NCI-H1105 treated with DMSO at 0.1 percent for 48 hours (cell line): ENCODE results near the gene AFAP1L2.

Experiments
- DNase-seq: peaks from one replicate; lab custom pipeline; 2025; lab: John Stamatoyannopoulos, UW

AFAP1L2 gene

DNA sequence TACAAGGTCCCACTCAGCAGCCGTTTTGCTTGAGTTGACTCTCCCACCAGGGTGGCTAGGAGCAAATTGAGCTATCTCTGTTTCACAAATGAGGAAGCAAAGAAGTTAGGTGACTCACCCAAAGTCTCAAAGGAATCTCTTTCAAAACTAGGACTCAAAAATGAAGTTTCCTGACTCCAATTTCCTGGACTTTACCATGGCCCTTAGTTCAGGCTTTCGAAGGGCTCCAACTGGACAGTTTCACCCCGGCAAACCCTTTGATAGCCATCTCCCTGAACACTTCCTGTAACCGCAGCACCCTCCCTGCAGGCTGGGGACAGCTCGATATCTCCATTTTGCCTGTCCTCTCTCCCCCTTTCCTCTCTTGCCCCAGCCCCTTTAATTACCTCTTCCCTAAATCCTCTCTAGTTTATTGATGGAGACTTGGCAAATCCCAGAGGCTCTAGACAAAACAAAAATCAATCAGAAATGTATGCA lies 4.7 kb upstream of the AFAP1L2 start:
- no peak for DNase-seq

DNA sequence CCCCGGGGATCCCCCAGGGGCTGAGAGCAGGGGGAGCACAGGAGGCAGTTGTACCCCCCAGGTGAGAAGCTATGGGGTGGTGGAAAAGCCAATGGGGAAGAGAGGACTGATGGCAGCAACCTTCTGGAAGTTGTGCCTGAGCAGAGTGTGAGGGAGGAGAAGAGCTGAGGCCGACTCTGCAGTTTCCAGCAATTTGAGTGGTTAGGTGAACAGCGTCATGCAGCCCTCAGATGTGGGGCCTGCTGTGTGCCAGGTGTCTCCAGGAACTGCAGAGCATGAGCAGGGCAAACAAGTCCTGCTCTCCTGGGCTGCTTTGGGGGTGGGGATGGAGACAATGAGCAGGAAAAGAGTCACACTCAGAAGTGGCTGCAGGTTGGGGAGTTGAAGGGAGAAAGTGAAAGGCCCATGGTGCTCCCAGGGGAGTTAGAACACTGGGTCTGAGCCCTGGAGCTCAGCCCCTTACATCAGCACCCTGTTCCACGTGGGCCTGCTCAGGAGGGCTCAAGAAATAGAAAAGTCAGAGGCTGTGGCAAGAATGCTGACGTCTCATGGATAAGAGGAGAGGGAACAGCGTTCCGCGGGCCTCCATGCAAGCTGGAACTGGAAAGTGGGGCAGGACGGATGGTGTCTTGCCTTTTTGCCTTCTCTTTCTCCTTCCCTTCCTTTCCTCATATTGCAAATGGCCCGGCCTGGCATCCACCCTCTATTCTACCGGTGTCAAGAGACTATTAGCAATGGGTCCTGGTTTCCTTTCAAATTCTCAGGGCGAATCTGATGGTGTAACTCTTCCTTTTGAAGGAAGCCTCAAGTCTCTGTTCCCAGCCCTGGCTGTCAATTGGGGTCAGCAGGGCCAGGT lies 4.0 kb upstream of the AFAP1L2 start:
- DNase-seq = no peak

DNA sequence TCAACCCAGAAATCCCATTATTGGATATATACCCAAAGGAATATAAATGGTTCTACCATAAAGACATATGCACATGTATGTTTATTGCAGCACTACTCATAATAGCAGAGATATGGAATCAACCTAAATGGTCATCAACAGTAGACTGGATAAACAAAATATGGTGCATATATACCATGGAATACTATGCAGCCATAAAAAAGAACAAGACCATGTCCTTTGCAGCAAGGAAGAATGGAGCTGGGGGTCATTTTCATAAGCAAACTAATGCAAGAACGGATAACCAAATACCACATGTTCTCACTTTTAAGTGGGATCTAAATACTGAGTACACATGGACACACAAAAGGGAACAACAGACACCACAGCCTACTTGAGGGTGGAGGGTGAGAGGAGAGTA lies 2.2 kb upstream of the AFAP1L2 start:
- no peak for DNase-seq

DNA sequence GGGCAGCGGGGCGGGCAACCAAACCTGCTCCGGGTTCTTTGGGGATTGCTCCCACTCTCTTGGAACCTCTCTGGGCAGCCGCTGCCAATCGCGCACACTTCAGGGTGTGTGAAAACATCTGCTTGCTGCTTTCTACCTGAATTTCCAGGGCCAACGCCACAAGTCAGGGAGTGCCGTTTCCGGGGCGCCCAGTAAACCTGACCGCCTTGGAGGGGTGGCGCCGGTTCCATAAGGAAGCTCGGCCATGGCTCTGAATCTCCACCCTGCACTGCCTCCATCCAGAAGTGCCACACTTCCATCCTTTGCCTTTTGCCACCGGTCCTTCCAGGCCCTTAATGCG lies 679 bp upstream of the AFAP1L2 start:
- DNase-seq = no peak

DNA sequence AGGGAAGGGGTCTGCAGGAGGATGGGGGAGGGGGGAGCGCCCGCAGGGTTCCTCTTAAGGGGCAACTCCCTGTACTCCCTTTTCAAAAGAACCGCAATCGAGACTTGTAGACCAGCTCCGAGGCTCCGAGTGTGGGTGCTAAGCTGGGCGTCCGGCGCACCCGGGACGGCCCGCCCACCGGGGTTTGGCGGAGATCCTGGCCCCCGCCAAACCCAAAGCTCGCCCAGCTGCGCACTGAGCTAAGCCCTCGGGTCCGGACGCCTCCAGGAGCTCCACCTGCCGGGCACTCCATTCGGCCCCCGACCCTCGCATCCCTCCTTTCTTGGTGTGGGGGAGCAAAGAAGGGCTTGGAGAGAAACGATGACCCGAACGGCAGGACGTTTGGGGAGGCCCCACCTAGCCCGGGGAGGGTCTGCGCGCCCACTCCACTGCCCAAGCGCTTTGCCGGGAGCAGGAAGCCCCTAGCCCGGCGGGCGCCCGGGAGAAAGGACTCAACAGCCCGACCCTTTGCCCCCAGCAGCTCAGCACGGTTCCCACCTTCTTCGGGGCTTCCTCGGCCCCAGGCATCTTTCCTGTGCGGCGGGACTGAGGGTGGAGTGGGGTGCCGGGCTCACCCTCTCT lies 651 bp downstream of the AFAP1L2 start:
- no peak for DNase-seq

DNA sequence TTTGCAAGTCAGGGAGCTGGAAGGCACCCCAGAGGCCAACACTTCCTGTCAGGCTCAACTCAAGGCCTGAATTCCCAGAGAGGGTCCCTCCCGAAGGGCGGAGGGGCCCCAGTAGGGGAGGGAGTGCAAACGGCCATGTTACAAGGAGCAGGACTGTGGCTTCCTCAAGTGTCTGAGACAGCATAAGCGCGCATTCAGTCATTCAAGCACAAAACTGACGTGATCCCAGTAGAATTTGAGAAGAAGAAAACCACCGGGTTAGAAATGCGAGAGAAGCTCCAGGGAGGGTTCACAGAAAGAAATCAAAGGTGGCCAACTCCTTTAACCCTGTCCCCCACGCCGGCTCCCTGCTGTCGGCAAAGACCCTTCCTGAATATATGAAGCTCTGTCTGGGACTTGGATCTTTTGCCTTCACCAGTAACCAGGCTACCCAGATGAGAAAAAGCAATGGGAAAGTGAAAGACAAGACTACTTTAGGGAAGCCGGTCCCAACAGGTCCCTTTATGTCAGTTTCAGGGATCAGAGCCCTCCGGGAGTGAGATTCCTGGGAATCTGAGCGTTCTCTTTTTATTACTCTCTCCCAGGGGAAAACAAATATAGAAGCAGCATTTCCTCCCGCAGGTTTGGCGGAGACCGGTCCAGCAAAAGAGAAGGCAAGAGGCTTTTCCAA lies 1.3 kb downstream of the AFAP1L2 start:
- DNase-seq = no peak

DNA sequence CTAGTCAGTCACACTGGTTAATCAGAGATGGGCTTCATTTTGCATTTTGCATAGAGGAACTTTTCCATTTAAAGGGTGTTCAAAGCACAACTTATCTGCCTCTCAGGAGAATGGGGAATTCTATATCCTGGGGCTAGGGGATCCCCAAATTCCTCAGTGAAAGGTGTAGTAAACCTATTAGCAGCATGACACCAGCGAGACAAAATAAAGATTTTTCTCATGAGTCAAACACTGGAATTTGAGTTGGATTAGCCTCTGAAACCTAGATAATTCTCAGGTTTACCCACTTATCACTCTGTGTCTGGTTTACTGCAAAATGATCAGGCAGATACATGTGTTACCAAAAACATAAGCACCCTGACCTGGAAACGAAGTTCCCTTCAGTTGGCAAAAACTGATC lies 2.1 kb downstream of the AFAP1L2 start:
- no peak for DNase-seq

DNA sequence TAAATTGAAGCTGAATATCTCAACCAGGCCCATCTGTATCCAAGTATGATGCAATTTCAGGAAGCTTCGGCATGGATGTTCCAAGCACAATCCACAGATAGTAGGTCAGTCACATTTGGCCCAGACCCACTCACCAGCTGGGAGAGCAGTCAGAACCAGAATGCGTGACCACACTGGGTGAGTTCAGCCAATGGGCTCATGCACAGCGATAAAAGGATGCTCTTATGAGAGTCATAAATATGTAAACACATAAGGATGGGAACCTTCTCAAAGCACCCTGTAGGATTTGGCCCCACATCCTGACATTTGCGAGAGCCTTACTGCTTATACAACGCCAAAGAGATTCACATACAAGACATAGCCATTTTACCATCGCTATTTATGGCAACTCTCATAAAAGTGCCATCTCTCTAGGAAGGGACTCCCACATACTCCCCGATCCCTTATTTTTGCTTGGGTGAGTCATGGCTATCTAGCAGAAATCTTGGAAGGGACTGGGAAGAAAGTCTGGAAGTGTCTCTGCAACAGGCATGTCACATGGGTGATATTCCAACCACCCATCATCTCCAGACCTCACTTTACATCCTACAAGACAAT lies 3.0 kb downstream of the AFAP1L2 start:
- DNase-seq = no peak

DNA sequence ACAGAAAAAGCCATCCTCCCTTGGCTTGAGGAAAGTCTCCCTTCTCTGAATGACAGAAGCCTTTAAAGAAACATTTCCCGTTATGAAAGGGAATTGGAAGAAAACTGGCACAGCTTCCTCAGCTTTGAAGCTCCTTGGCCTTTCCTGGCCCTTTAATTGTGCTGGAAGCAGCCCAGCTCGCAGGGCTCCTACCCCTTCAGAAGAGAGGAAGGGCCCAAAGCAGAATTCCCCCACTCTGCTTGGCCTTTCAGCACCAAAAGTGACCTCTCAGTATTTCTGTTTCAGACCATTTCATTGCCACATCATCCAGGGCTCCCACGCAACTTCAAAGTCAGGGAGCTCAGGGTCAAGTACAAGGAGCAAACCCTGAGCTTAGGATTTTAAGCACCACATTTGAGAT lies 4.2 kb downstream of the AFAP1L2 start:
- DNase-seq = no peak

DNA sequence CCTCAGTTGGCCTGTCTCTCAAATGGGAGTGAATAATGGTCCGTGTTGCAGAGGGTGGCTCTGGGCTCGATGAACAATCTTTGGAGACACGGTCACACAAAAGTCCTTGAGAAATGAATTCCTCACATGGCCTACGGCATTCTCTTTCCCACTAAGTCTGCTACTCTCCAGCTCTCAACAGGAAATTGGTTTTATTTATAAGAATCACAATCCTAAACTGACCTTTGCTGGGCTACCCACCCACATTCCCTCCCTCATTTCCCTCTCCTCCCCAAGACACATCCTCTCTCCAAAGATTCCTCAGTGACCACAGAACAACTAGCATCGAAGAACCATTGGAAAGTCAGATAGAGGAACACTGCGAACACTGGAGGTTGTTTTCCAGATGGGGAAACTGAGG lies 4.7 kb downstream of the AFAP1L2 start:
- no peak for DNase-seq

DNA sequence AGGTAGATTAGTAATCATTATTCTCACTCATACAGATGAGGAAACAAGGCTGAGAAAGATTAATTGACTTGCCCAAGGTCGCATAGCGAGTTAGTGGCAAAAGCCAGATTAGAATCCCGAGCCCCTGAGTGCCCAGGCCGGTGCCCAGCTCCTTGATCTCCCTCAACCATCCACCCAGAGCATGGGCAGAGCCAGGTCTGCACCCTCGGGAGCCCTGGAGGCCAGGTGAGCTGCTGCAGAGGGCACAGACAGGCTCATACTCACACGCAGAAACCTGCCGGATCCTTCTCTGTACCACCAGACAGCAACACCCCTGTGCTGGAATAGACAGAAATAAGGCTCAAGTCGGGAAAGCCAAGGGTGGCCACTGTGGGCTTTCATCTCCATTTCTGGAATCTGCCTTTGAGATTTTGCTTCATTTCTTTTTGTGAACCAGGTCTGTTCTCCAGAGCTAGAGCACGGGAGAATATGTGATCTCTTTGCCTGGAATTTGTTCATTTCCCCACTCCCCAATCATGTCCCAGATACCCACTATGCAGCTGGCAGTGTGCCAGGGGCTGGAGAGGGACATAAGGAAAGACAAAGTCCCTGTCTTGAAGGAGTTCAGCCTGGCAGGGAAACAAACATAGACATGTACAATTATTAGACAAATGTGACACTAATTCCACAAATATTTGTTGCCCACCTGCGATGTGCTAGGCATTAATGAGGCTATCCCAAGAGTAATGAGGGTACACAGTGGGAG lies 5.5 kb downstream of the AFAP1L2 start:
- no peak for DNase-seq

DNA sequence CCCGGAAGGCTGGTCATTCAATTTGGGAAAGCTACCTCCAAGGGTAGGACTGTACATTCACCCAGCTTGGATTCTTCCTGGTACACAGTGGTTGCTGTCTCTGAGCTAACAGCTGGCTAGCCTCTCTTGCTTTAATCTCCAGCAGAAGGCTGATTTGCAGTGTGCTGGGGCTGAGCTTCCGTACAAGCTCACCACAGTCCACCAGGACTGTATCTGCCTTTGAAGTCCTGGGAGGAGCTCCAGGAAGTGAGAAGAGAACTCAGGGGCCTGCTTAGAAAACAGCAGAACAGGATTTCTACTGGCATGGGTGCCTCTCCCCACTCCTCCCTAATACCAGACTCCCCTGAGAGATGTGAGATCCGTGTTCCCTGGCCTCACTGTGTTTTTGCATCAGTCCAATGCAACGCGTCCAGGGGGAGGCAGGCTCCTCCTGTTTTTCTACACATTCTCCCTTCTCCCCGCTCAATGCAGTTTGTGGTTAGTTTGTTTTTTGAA lies 6.6 kb downstream of the AFAP1L2 start:
- DNase-seq = no peak

DNA sequence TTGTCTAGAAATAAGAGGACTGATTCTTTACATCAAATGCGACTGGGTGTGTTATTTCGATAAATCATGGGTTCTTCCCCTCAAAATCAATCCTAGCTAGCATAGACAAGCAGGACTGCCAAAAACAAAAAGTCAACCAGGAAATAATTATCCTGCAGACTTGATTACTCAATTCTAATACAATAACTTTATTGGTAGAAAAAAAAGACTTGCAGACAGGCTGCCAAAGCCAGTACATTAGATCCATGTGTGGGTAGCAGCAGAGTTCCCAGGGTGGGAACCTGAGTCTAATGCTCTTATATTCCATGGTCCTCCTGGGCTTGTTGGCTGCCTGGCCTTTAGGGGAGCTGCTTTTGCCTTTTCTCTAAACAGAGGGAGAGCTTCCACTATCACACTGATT lies 7.8 kb downstream of the AFAP1L2 start:
- no peak for DNase-seq

DNA sequence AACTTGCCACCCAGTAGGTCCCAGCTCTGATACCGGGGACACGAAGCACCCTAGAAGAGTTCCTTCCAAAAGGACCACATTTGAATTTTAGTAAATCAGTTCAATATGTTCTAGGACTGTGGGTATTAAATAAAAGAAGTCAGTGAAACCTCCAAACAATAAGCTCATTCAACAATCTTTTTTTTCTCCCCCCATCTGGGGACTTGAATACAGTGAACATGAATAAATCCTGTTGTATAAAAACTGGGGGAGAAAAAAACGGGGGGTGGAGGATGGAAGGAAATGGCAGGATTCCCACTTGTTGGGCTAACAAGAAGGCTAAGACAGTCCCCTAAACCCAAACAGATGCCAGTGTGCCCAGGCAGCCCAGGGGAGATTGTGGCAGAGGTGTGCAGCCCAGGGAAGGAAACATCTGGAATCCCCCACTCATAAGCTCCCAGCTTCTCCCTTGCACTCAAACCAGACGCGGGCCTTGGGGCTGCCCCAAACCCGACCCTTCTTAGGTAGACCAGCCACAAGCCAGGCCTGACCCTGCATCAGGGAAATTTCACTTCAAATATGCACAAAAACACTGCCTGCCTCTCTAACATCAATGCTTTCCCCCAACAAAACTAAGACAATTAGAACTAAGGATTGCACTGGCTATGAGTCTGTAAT lies 8.8 kb downstream of the AFAP1L2 start:
- no peak for DNase-seq

DNA sequence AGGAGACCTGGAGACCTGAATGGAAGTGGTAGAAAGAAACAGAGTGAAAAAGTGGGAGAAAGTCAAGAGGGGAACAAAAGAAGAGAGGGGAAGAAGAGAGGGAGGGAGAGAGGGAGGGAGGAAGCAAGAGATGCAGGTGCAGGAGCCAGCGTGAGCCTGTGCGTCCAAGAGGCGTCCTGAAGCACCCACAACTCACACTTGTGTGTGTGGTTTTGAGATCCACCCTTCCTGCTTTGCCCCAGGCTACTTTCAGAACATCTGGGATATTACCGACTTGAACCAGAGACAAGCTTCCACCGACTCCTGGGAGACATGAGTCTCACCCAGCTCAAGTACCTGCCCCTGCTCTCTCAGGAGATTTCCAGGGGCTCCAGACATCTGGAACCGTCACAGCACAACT lies 9.8 kb downstream of the AFAP1L2 start:
- no peak for DNase-seq

DNA sequence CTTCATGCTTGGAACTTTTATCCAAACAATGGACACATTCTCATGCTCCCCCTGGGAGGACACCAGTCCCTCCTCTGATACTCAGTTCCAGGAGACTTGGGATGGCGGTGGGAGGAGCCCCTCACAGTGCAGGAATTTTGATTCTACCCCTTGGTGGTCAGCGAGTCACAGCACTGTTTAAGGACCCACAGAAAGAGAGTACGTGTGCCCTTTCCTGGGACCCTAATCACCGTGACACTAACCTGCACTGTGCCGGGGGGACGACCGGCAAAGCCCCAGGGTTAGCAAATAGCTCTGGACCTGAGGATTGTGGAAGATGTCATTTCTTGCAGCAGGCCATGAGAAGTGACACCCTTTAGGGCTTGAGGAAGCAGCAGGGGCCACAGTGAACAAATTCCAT lies 10.4 kb downstream of the AFAP1L2 start:
- no peak for DNase-seq

DNA sequence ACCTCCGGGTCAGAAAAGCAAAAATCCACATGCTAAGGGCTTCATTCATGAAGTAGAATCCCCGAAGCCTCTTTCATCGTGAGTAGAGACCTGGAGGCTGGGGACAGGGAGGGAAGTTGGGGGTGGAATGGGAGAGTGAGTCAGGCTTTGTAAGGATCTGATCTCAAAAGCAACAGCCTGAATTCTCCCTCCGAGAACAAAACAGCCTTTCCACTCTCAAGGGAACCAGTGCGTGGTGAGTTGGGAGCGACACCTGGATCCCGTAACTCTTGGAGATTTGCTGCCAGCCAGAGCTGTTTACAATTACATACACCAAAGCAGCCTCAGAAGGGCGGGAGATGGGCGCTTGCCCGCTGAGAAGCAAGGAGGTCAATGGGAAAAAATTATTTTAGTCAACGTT lies 10.8 kb downstream of the AFAP1L2 start:
- DNase-seq = no peak

DNA sequence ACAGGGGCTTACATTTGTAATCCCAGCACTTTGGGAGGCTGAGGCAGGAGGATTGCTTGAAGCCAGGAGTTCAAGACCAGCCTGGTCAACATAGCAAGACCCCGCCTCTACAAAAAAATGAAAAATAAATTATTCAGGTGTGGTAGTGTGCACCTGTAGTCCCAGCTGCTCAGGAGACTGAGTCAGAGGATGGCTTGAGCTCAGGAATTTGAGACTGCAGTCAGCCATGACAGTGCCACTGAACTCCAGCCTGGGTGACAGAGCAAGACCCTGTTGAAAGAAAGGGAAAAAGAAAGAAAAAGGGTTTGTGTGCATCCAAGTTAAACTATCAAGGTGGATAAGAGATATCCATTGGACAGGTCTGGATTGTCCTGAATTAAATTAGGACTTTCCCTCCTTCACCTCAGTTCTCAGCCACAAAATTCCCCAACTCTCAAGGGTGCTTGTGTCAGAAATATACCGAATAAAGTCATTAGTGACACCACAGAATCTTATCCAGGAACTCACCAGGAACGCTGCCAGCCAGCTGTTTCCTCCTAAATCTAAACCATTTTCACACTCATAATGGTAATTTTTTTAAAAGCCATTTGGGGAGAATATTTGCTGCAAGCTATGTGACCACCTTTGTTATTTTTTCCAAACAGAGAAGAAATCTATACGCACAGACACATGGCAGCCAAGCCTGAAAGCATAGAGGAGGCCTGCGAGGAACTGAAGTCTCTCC lies 12.0 kb downstream of the AFAP1L2 start:
- DNase-seq = no peak

DNA sequence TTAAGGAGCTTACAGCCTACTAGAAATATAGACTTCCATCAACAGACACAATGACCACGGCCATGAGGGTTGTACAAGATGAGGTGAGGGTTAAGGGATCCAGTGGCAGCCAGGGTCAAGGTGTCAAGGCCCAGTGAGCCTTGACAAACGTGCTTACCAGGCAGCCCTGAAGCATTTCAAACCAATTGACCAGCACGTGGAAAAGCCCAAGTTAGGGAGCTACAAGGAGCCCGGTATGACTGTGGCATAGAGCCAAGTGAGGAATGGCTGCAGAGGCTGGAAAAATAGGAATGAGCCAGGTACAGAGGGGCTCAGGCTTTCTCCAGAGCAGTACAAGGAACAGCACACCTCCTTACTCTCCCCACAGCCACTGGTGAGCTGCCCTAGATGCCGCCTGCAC lies 12.7 kb downstream of the AFAP1L2 start:
- DNase-seq = no peak

DNA sequence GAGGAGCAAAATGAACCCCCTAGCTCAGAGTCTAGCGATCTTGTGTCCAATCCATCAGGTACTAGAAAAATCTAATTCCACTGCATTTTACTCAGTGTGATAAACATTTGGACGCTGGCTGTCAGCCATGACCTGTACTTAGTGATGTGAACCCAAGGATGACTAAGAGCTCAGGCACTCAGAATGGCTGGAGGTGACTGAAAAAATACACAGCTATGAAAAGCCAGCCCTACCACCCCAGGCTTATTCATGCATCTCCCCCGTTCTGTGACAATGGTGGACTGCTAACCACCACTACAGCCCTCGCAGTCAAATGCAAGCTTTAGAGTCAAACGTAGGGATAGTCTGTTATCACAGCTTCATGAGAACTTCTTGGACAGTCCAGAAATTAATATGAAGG lies 14.9 kb downstream of the AFAP1L2 start:
- no peak for DNase-seq

DNA sequence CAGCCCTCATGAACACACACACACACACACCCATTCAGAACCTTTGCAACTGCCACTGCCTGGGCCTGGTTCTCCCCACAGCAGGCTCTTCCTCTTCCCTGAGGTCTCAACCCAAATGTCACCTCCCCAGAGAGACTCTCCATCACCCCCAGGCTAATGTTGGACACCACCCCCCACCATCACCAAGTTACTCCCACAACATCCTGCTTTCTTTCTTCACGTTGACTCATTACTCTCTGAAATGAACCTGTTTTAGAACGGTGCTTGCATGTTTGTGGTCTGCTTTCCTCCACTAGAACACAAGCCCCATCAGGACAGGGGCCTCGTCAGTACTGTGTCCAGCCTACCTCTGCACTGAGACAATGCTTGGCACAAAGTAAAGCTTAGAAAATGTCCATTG lies 16.0 kb downstream of the AFAP1L2 start:
- DNase-seq = no peak
